GM18870 (cell line): ENCODE results near the gene AOPEP.

Experiments
- ATAC-seq: cut with Tn5 transposase; IDR thresholded peaks from one replicate; pipeline ENCODE4 v1.9.1; 2021; ENCODE audit warnings: moderate library complexity; ENCODE audit not compliant: unreplicated experiment

The AOPEP gene

GRCh38 chr9:94983552-94983951 lies 257.1 kb downstream of the AOPEP start:
- ATAC-seq = no peak

GRCh38 chr9:94984891-94985476 lies 258.5 kb downstream of the AOPEP start:
- ATAC-seq = no peak

GRCh38 chr9:94985649-94986048 lies 259.1 kb downstream of the AOPEP start:
- ATAC-seq = no peak

GRCh38 chr9:94987731-94988130 lies 261.2 kb downstream of the AOPEP start:
- no peak for ATAC-seq

- no peak for ATAC-seq
Measured at GRCh38 chr9:94990897-94991561, 264.5 kb downstream of the AOPEP start.

GRCh38 chr9:94991961-94992907 lies 265.7 kb downstream of the AOPEP start:
- no peak for ATAC-seq

- ATAC-seq = no peak
Measured at GRCh38 chr9:94993160-94993820, 266.8 kb downstream of the AOPEP start.

GRCh38 chr9:94993821-94994165 lies 267.3 kb downstream of the AOPEP start:
- no peak for ATAC-seq

GRCh38 chr9:94995048-94995693 lies 268.7 kb downstream of the AOPEP start:
- no peak for ATAC-seq

GRCh38 chr9:94996641-94997040 lies 270.1 kb downstream of the AOPEP start:
- no peak for ATAC-seq

GRCh38 chr9:94997727-94998126 lies 271.2 kb downstream of the AOPEP start:
- ATAC-seq = no peak

- no peak for ATAC-seq
Measured at GRCh38 chr9:94999832-95000231, 273.3 kb downstream of the AOPEP start.

- no peak for ATAC-seq
Measured at GRCh38 chr9:95000821-95001220, 274.3 kb downstream of the AOPEP start.

- no peak for ATAC-seq
Measured at GRCh38 chr9:95001720-95002119, 275.2 kb downstream of the AOPEP start.

GRCh38 chr9:95003689-95004410 lies 277.4 kb downstream of the AOPEP start:
- no peak for ATAC-seq

GRCh38 chr9:95004411-95005277 lies 278.1 kb downstream of the AOPEP start:
- no peak for ATAC-seq

- ATAC-seq = no peak
Measured at GRCh38 chr9:95005278-95006143, 279.0 kb downstream of the AOPEP start.

- no peak for ATAC-seq
Measured at GRCh38 chr9:95007226-95007869, 280.8 kb downstream of the AOPEP start.
